Measurements from ENCODE around the gene KPNA2.
"Not testable (repeated sequence)": the region's sequence is repeated elsewhere in the genome, so short reads cannot be mapped to it uniquely, and the experiment has no call there.

KPNA2 gene

GRCh38 chr17:68035523-68036303 is at the start of gene KPNA2:
TSS of gene KPNA2 (plus strand) at chr17:68035735. CDS start at chr17:68037133, 1,398 bp downstream.
- DNase-seq = peak; percentile 89

GRCh38 chr17:67990909-67991308 is 44.6 kb upstream of the KPNA2 start:
- no peak for DNase-seq

DNA sequence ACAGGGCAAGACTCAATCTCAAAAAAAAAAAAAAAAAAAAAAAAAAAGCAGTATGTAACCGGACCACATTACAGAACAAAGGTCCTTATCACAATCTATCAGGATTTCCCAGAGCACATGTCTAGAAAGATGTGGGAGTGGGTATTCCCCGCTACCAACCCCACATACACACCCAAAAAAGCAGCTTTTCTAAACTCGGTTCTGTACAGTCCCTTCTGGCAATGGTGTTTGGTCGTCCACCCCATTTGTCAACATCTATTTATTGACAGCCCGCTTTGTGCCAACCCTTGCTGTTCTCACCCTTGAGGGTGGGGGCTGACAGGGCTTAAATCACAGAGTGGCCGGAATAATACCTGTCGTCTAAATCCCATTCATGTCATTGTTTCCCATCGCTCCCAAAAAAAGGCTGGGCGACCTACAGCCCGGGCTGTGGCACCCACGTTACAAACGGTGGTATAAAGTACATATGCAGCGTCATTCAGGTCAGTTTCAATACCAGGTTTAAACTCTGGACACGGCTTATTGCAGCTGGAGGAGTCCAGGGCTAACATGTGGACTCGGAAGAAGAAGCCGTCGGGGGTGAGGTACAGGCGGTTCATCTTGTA is 42.9 kb upstream of the KPNA2 start:
- no peak for DNase-seq

DNA sequence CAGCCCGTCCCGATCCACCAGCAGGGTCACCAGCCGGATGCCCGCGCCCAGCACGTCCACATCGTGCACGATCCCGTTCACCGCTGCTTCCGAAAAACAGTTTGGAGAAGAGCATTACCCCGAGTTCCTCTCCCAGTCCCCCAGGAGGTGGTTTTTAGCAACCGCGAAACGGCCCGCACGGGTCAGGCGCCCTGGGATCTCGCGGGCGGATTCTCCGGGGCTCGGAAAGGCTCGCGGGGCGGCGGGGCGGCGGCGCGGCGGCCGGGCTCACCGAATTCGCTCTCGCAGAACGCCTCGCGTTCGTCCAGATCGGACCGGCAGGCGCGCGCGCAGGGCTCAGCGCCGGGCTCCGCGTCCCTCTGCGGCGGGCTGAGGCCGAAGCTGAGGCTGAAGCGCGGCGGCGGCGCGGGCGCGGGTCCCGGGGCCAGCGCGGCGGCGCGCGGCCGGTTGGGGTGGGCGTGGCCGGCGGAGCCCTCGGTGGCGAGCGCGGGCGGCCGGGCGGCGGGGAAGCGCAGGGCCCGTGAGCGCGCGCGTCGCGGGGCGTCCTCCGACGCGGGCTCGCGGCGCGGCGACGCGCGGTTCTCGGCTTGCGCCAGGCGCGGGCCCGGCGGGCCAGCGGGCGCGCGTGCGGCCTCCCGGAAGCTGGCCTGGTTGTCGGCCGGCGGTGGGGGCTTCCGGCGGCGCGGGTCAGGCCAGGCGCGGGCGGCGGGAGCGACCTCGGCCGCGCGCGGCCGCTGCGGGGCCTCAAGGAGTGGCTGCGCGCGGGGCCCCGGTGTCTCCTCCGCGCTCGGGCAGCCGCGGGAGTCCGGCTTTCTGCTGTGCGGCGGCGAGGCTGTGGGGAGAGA is 42.2 kb upstream of the KPNA2 start:
- DNase-seq = peak; percentile 58

GRCh38 chr17:67993998-67994361 is 41.6 kb upstream of the KPNA2 start:
- no peak for DNase-seq

GRCh38 chr17:67994817-67995569 is 40.5 kb upstream of the KPNA2 start:
- DNase-seq = no peak

GRCh38 chr17:67995570-67996263 is 39.8 kb upstream of the KPNA2 start:
- peak; percentile 26 for DNase-seq

DNA sequence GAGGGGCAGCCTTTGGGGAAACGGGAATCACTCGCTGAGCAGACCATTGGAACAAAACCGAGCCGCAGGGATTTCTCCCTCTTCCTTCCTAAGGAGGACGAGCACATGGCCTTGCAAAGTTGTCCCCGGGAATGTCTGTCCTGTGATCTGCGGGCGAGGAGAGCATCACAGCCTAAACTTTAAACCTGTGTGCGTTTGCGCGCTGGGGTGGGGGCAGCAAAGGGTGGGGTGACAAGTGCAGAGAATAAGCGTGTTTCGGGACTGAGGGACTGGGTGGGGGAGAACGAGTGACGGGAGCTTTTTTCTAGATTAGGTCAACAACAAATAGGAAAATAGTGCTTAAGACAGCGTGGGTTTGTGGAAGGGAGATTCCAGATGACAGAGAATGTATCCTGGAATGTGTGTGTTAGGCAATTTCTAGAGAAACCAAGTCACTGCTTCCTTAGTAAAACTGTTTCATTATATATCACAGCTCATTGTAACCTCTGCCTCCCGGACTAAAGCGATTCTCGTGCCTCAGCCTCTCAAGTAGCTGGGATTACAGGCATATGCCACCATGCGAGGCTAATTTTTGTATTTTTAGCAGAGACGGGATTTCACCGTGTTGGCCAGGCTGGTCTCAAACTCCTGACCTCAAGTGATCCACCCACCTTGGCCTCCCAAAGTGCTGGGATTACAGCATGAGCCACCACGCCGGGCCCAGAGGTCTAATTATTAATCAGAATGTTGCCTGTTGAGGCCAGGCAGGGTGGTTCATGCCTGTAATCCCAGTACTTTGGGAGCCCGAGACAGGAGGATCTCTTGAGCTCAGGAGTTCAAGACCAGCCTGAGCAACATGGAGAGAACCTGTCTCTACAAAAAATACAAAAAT is 39.0 kb upstream of the KPNA2 start, which contains the start of gene C17orf58:
Gene C17orf58 (minus strand): TSS at position 169 of the 871 bp plus-strand sequence. CDS start 271 bp downstream, outside the sequence.
- DNase-seq = not testable (repeated sequence)

GRCh38 chr17:67998466-67998865 is 37.1 kb upstream of the KPNA2 start:
- no peak for DNase-seq

- DNase-seq = no peak
These were observed 36.1 kb upstream of the KPNA2 start for GRCh38 chr17:67999291-67999911.

GRCh38 chr17:68004201-68004600 is 31.3 kb upstream of the KPNA2 start:
- no peak for DNase-seq

DNA sequence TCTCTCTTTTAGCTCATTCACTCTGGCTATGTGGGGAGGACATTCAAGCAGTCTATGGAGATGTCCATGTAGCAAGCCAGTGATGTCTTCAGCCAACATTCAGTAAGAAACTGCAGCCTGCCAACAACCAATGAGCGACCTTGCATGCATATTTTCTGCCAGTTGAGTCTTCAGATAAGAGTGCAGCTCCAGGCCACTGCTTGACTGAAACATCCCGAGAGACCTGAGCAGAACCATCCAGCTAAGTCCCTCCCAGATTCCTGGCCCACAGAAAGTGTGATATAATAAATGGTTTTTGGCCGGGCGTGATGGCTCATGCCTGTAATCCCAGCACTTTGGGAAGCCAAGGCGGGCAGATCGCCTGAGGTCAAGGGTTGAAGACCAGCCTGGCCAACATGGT is 28.7 kb upstream of the KPNA2 start:
- DNase-seq = no peak

DNA sequence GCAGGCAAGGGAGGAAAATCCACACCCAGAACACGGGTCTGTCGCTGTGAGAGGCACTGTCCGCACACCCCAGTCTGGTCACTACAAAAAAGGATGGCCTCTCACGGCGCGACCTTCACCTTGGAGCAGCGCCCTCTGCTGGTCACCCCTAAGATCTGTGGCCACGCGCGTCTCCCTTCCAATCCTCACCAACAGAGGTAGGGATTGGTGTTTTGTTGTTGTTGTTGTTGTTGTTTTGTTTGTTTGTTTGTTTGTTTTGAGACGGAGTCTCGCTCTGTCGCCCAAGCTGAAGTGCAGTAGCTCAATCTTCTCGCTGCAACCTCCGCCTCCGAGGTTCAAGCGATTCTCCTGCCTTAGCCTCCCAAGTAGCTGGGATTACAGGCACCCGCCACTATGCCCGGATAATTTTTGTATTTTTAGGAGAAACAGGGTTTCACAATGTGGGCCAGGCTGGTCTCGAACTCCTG is 24.3 kb upstream of the KPNA2 start:
- DNase-seq = peak; percentile 58

- DNase-seq = no peak
These were observed 22.1 kb upstream of the KPNA2 start for GRCh38 chr17:68013385-68013784.

DNA sequence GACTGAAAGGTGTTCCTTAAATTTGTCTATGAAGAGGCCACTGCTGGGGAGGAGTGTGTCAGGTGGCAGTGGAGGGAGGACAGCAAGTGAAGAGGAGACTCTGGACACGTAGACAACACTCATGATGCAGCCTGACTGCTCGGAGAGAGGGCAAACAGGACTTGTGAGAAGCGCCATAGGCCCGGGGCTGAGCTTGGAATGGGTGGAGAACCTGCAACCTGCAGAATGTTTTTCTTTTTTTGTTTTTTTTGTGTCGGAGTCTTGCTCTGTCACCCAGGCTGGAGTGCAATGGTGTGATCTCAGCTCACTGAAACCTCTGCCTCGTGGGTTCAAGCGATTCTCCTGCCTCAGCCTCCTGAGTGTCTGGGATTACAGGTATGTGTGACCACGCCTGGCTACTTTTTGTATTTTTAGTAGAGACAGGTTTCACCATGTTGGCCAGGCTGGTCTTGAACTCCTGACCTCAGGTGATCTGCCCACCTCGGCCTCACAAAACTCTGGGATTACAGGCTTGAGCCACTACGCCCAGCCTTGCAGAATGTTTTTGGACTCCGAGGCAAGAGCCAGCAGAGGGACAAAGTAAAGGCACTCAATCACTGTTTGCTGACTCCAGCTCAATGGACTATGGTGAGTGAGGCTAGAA is 20.3 kb upstream of the KPNA2 start:
- no peak for DNase-seq

DNA sequence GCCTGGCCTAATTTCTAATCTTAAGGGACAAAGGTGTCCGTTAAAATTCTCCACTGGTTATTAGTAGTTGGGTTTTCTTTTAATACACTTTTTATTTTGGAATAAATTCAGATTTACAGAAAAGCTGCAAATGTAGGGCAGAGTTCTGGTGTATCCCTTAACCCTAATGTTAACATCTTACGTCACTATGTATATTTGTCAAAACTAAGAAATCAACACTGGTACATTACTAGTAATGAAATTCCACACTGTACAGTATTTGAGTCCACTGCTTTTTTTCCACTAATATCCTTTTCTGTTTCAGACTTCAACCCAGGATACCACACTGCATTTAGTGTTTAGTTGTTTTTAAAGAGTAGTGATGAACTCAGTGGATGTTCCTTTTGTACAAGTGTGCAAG is 18.7 kb upstream of the KPNA2 start:
- no peak for DNase-seq

DNA sequence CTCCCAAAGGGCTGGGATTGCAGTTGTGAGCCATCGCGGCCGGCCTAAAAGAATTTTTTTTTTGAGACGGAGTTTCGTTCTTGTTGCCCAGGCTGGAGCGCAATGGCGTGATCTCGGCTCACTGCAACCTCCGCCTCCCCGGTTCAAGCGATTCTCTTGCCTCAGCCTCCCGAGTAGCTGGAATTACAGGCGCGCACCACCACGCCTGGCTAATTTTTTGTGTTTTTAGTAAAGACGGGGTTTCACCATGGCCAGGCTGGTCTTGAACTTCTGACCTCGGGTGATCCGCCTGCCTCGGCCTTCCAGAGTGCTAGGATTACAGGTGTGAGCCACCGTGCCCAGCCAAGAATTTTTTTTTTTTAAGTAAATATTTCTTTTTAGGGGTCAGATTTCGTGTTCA is 17.0 kb upstream of the KPNA2 start:
- DNase-seq = not testable (repeated sequence)

- no peak for DNase-seq
These were observed 16.2 kb upstream of the KPNA2 start for GRCh38 chr17:68019336-68019674.

DNA sequence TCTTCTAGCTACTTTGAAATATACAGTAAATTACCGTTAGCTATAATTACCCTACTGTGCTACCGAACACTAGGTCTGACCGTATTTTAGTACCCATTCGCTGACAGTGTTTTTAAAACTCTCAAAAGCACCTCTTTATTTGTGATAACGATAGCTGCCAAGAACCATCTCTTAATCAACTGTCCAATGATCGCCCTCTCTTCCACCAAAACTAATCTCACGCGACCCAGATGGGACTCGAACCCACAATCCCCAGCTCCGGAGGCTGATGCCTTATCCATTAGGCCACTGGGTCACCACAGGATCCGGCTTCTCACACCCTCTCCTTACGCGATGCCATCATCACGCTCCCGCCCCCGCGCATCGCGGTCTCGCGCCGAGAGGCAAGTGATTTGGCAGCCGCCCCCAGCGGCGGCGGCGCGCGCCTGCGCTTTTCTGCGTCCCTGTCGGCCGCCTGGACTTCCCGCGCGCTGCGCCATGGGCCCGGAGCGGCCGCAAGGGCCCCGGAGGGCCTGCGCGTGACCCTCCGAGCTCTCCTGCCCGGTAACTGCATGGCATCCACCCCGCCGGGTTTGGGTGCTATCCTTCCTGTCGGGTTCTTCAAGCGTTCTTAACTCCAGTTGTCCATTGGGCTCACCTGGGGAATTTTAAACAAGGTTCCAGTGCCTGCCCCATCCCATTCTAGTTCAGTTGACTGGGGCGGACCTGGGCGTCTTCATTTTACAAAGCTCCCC is 15.7 kb upstream of the KPNA2 start:
- DNase-seq = peak; percentile 96

- DNase-seq = no peak
These were observed 15.2 kb upstream of the KPNA2 start for GRCh38 chr17:68020409-68020756.
